Lung microvascular endothelial cell (primary cell): Measurements from ENCODE around the gene OVOL2. TPM values are rescaled to one million over a fixed set of nuclear protein-coding genes. Genes with fewer than 3 reads are reported as not detected.
A peak's percentile ranks its signal among the peaks of the same experiment; 100 is the strongest.
"Not testable (repeated sequence)": the region's sequence is repeated elsewhere in the genome, so short reads cannot be mapped to it uniquely, and the experiment has no call there.

Experiments
- DNase-seq, 2 donors: peaks; one replicate each; pipeline versions ENCODE4 v3.0.0 to v3.0.0-alpha.2; 2010; ENCODE audit warnings: low read depth in 2 of 2
- total RNA-seq: library from RNA; depleted of rRNA; stranded (reverse); fragments of >200 nt; gene quantifications from 2 replicates; pipeline ENCODE4 v1.2.1, GENCODE V29; 2014

Gene OVOL2
- total RNA-seq, 1 donor from 2014 or later: not detected

DNA sequence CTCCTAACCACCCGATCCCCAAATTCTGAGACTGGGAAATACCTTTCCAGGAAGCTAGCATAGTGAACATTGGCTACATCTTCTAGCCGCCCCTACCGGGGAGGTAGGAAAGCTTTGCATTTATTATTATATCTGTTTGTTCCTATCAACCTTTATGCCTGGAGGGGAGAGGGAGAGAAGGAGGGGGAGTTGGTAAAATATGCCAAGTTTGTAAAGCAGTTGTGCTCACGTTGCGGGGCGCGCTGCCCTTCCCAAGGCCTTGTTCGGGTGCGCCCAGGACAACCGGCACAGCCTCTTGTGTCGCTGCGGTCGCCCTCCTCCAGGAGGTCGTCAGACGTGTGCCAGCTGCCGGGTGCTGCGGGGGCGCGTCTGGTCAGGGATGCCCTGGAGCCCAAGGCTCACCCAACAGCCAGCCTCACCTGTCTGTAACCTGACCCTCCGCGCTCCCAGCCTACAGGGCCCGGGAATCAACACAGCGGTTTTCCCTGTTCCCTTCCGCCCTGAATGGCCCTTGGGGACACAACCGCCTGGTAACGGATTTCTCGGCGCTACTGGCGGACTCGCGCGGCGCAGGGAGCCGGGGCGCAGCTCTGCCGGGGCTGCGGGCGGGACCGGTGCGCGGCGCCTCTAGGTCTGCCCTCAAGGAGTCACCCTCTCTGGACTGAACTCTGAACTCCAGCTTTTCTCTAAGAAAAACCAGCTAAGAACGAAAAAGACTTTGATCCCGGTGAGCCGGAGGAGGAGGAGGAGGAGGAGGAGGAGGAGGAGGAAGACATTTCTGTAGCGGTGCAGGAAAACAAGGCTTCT lies 1.1 kb upstream of the OVOL2 start:
- DNase-seq: no peak

- no peak for DNase-seq
Observed at GRCh38 chr20:18057994-18058349, 256 bp upstream of the OVOL2 start.

- peak in 1 of 2 donors; percentile 6 for DNase-seq
Observed at GRCh38 chr20:18056174-18057100, 1.3 kb downstream of the OVOL2 start.

DNA sequence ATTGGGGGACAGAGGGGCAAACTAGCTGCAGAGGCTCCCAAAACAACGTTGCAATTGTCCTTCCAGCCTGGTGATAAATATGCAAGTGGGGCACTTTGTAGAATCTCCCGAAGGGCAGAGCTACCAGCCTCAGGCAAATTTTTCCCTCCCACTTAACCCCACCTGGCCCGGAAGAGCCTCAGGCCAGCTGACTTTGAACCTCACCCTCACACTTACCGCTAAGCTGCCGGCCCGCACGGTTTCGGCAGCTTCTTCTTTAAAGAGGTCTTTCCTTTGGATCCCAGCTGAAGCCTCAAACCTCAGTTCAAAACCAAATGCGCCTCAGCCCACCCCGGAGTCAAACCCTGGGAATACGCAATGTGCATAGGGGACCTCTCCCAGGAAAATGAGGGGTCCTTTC lies 2.5 kb downstream of the OVOL2 start:
- DNase-seq: no peak

- no peak for DNase-seq
Observed at GRCh38 chr20:18052856-18053255, 4.9 kb downstream of the OVOL2 start.

DNA sequence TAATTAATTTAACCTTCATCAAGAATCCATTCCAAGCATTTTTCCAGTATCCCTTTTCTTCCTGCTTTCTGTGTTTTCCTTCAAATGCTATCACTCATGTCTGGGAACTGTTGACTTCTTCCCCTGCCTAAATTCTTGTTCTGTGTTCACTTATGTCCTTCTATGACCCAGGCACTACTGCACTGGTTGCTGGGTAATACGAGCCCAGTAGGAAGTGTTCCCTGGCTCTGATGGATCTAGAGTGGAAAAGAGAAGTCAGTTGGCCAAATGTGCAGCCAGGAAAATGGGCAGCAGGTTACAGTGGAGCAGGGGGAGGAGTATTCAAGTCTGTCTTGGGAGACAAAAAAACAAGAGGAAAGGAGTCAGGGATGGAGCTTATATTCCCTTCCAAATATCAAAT lies 7.1 kb downstream of the OVOL2 start:
- no peak for DNase-seq

GRCh38 chr20:18048176-18048575 lies 9.5 kb downstream of the OVOL2 start:
- no peak for DNase-seq

GRCh38 chr20:18046535-18046934 lies 11.2 kb downstream of the OVOL2 start:
- DNase-seq: no peak

DNA sequence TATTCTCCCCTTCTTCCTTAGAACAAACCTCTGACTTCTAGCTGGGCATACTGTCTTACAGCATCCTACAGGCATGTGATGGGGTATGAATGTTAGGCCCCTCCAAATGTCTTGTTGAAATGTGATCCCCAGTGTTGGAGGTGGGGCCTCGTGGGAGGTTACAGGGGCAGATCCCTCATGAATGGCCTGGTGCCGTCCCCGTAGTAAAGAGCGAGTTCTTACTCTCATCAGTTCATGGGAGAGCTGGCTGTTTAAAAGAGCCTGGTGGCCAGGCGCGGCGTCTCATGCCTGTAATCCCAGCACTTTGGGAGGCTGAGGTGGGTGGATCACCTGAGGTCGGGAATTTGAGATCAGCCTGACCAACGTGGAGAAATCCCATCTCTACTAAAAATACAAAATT lies 15.5 kb downstream of the OVOL2 start:
- DNase-seq: no peak

GRCh38 chr20:18041462-18041861 lies 16.3 kb downstream of the OVOL2 start:
- no peak for DNase-seq

- DNase-seq: no peak
Observed at GRCh38 chr20:18039063-18039462, 18.7 kb downstream of the OVOL2 start.

GRCh38 chr20:18034039-18034438 lies 23.7 kb downstream of the OVOL2 start:
- DNase-seq: no peak

DNA sequence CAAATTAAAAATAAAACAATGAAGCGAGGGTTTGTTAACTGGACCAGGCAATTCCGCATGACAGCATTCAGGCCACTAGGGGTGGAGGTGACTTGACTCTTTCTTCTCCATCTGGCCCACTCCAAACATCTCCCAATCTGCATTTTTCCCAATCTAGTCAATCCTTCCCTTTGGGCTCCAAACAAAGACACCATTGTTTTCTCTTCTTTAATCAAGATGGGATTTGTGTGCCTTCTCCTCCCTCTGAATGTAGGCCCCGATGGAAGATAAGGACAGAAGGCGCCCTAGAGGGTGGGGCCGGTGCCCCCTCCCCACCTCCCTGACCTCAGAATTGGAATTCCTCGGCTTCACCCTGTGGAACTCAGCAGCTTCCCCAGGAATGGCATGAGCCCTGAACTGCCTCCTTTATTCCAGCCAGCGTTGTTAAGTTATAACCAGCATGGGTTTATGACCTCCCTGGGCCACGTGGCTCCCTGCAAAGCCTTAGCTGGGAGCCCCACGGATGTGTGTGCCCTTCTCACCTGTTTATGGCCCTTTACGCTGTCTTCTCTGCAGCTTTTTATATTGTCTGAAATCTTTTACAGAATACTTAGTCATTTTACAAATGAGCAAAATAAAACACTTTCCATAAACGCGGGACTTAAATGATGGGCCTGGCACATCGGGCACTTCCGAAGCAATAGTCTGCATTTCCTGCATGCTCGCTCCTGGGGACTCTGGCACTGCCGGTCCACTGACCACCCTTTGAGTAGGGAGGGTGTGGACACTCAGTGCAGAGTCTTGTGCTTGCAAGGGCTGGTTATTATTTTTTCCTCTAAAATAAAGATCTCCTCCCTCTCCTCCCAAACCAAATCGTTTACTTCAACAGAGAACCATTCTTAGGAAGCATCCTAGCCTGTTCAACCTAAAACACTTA lies 24.5 kb downstream of the OVOL2 start:
- no peak for DNase-seq

GRCh38 chr20:18031888-18032509 lies 25.7 kb downstream of the OVOL2 start:
- DNase-seq: no peak

DNA sequence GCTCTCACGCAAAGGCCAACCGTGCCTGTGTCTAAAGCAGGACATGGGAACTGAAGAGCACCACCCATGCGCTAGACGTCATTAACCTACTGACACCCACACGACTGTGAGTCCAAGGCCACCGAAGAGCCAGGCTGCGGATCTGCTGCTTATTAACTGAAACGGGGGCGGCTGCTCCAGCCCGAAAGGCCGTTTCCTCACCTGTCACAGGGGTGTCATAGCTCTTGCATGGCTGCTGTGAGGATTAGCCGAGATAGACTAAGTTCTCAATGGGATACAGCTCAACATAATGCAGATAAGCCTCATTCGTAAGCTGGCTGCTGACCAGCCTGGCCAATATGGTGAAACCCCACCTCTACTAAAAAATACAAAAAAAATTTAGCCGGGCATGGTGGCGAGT lies 26.7 kb downstream of the OVOL2 start:
- no peak for DNase-seq

- DNase-seq: no peak
Observed at GRCh38 chr20:18030020-18030419, 27.7 kb downstream of the OVOL2 start.

DNA sequence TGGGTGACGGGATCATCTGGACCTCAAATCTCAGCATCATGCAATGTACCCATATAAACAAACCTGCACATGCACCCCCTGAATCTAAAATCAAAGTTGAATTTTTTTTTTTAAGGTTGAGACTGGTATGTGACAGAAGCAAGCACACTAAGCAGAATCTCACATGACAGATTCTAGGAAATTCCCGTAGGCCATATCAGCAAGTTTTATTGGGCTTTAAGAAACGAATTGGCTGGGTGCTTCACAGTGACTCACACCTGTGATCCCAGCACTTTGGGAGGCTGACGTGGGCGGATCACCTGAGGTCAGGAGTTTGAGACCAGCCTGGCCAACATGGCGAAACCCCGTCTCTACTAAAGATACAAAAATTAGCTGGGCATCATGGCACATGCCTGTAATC lies 30.7 kb downstream of the OVOL2 start:
- DNase-seq: not testable (repeated sequence)

DNA sequence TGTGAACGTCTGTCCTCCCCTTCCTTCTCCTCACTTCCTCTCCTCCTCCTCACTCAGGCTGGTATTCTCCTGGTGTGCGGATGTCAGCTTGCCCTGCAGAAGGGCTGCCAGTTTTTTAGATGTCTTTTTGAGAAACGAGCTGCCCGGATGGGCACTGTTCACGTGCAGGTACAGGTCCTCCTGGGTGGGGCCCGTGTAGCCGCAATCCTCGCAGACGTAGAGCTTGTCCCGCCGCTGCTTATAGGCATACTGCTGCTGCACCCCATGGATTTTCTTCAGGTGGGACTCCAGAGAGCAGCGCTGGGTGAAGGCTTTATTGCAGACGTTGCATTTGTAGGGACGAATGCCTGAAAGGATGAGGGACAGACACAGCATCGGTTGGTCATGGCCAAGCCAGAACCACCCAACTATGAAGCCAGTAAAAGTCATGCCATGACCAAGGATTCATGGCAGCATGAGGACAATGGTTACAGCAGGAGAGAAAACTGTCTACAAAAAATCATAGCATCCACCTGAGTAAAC lies 33.0 kb downstream of the OVOL2 start:
- DNase-seq: no peak

DNA sequence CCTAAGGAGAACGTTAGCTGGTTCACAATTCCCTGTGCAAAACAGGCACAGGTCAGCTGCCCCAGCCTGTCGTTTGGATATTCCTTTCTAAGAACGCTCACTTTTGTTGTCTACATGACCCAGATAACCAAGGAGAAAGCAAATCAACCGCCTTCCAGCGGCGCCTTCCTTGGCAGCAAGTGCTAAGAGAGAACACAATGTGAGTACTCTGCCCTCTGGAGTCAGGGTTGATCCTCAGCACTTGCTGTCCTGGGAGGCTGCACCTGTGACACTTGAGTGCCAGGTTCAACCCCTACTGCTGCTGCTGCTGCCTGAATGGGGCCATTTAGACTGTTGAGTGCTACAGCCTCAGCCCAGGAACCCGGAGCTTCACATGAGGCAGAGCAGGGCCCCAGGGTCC lies 36.8 kb downstream of the OVOL2 start:
- DNase-seq: no peak

DNA sequence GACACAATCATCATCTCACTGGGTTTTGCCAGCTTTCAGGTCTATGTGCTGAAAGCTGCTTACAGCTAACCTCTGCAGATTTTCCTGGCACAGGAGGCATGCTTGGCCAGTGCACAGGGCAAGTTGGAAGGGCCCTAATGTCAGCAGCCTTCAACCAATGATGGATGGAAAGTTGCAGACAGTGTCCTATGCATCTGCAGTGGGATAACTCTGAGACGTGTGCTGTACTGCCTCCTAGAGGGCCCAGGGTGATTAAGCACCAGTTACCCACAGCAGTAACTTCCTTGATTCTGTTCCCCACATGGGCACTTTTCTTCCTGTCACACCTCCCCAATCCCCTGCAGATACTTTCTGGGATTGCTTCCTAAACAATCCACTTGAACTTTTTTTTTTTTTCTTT lies 38.6 kb downstream of the OVOL2 start:
- peak; percentile 29 to 50 for DNase-seq

DNA sequence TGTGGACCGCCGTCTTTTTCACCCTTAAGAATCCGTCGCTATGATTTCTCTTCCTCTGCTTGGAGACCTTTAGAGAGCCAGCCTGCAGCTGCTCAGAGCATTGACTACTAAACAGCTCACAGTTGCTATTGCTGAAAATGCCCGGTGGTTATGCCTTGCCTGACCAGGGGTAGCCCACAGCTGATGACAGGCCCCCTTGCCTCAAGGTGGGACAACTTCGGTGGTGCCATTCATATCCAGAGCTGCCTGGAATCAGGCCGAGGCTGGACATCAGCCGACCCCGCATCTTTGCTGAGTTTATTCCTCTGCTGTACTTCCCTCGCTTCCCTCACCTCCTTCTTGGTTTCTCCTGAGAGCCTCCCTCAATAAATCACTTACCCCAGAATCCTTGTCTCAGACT lies 39.6 kb downstream of the OVOL2 start:
- no peak for DNase-seq
